Coronary artery (tissue), 2 donors: ENCODE data around the gene TEC.
"Not testable (repeated sequence)": the region's sequence is repeated elsewhere in the genome, so short reads cannot be mapped to it uniquely, and the experiment has no call there.

Experiments used
- DNase-seq: peaks from one replicate; pipeline ENCODE4 v3.0.0-alpha.2; 2017; ENCODE audit warnings: low spot score
- H3K27ac ChIP-seq, 2 donors: fragments of 200-600 bp; sonication (generic); one replicate each; pipeline ENCODE4 v1.5.1; 2016 to 2019
- H3K4me3 ChIP-seq: fragments of 200-600 bp; sonication (generic); 2 replicates; pipeline ENCODE4 v1.5.1; 2016; ENCODE audit warnings: mild to moderate bottlenecking, moderate library complexity
- CTCF ChIP-seq: fragments of 200-600 bp; sonication (generic); IDR thresholded peaks from one replicate; pipeline ENCODE4 v1.5.1; 2019; ENCODE audit warnings: antibody characterized with exemption

The TEC gene

GRCh38 chr4:48189731-48190130 lies 79.9 kb downstream of the TEC start:
- Histone ChIP-seq H3K4me3 (no peak overlapping the region), H3K27ac (no peak overlapping the region)
- no peak for TF ChIP-seq CTCF
- no peak for DNase-seq

GRCh38 chr4:48188390-48188789 lies 81.2 kb downstream of the TEC start:
- no peak for DNase-seq
- TF ChIP-seq CTCF = no peak
- H3K4me3 ChIP-seq = no peak overlapping the region
- no peak overlapping the region for H3K27ac ChIP-seq

GRCh38 chr4:48187813-48188212 lies 81.8 kb downstream of the TEC start:
- Histone ChIP-seq H3K4me3 (no peak overlapping the region), H3K27ac (no peak overlapping the region)
- no peak for TF ChIP-seq CTCF
- no peak for DNase-seq

DNA sequence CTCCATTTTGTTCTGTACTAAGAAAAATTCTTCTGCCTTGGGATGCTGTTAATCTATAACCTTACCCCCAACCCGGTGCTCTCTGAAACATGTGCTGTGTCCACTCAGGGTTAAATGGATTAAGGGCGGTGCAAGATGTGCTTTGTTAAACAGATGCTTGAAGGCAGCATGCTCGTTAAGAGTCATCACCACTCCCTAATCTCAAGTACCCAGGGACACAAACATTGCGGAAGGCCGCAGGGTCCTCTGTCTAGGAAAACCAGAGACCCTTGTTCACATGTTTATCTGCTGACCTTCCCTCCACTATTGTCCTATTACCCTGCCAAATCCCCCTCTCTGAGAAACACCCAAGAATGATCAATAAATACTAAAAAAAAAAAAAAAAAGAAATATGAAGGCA lies 82.6 kb downstream of the TEC start:
- H3K4me3 ChIP-seq, DNase-seq, H3K27ac ChIP-seq: not testable (repeated sequence)

GRCh38 chr4:48186394-48186793 lies 83.2 kb downstream of the TEC start:
- H3K4me3 ChIP-seq, H3K27ac ChIP-seq, DNase-seq: not testable (repeated sequence)

- Histone ChIP-seq H3K27ac (no peak overlapping the region), H3K4me3 (no peak overlapping the region)
- no peak for TF ChIP-seq CTCF
- no peak for DNase-seq
Measured at GRCh38 chr4:48184882-48185281, 84.8 kb downstream of the TEC start.

DNA sequence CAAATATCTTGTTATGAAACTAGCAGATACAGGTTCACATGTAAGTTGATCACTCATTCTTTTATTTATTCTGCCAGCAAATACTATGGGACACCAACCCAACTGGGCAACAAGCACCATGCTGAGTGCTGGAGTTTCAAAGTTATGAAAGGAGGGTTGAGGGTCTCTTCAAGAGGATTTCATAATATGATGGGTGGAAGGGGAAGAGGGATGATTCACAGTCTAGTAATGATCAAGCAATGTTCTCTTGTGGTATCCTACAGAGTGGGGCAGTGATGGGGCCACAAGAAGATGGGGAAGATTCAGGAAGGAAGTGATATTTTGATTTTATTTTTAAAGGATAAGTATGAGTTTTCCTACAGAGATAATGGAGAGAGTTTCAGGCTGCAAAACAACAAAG lies 89.4 kb downstream of the TEC start:
- no peak for TF ChIP-seq CTCF

GRCh38 chr4:48178931-48179330 lies 90.7 kb downstream of the TEC start:
- no peak for DNase-seq
- H3K27ac ChIP-seq = no peak overlapping the region
- H3K4me3 ChIP-seq = no peak overlapping the region
- TF ChIP-seq CTCF = no peak

More for the DNA sequence above, 89.4 kb downstream of the TEC start:
- H3K27ac ChIP-seq = no peak overlapping the region
- no peak for DNase-seq
- H3K4me3 ChIP-seq = no peak overlapping the region
